ENCODE measurements around the gene PAPLN.

The PAPLN gene

DNA sequence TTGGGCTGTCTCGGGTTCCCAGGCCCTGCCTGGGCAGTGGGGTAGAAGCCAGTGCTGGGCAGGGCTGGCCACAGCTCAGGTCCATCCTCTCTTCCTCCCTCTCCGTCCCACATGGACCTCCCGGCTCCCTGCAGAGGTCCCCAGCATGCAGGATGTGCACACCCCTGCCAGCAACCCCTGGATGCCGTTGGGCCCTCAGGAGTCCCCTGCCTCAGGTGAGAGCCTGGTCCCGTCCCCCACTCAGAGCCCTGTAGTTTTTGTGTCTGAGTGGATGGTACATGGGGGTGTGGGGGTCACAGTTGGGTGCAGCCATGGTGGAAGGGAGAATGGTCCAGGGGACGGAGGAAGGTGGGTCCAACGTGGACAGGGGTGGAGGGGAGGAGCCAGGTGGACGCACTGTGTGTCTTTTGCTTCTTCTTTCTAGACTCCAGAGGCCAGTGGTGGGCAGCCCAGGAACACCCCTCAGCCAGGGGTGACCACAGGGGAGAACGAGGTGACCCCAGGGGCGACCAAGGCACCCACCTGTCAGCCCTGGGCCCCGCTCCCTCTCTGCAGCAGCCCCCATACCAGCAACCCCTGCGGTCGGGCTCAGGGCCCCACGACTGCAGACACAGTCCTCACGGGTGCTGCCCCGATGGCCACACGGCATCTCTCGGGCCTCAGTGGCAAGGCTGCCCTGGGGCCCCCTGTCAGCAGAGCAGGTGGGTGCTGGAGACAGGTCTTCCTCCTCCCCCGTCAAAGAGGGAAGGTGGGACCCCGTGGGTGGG, 21.7 kb downstream of the PAPLN start:
- no peak for DNase-seq (ENCODE audit: low read depth in 1 of 2, low spot score in 1 of 2)

DNA sequence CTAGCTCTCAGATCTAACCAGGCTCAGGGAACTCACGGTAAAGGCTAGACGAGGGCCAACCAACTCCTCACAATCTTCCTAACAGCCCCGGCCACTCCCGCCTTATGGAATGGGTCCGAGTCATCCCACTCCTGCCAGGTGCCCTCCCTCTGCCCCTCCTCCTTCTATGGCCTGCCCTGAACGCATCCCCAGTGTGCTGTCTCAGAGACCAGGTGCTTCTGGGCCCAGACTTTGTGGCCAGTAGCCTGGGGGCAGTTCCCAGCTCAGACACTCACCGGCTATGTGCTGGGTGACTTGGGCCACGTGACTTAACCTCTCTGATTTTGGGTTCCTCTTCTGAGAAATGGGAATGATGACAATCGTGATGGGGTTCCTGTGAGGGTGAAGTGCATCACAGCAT, 22.5 kb downstream of the PAPLN start:
- no peak for DNase-seq (ENCODE audit: low read depth in 1 of 2, low spot score in 1 of 2)

DNA sequence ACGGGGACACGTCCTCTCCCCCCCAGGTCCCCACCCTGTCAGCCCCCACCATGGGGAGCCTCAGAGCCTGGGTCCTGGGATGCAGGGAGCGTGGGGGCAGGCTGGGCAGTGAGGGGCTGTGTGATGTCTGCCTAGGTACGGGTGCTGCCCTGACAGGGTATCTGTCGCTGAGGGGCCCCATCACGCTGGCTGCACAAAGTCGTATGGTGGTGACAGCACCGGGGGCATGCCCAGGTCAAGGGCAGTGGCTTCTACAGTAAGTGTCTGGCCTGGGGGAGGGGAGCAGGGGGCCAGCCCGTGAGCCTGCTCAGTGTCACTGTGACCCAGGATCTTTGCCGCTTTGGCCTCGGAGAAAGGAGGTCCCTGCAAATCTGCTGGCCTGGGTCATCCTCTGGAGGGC, 23.3 kb downstream of the PAPLN start:
- DNase-seq (ENCODE audit: low read depth in 1 of 2, low spot score in 1 of 2), result no peak

DNA sequence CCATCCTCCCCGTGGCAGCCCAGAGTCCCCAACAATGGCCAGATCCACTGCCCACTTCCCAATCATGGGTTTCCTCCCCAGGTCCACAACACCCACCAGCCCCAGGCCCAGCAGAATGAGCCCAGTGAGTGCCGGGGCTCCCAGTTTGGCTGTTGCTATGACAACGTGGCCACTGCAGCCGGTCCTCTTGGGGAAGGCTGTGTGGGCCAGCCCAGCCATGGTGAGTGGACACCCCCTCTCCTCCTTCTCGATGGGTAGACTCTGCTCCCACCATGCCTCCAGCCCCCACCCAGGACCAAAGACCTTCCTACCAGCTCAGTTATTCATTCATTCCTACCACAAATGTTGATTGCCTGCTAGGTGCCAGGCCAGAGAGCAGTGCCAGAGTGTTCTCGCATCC, 23.8 kb downstream of the PAPLN start:
- no peak for DNase-seq (ENCODE audit: low read depth in 1 of 2, low spot score in 1 of 2)

DNA sequence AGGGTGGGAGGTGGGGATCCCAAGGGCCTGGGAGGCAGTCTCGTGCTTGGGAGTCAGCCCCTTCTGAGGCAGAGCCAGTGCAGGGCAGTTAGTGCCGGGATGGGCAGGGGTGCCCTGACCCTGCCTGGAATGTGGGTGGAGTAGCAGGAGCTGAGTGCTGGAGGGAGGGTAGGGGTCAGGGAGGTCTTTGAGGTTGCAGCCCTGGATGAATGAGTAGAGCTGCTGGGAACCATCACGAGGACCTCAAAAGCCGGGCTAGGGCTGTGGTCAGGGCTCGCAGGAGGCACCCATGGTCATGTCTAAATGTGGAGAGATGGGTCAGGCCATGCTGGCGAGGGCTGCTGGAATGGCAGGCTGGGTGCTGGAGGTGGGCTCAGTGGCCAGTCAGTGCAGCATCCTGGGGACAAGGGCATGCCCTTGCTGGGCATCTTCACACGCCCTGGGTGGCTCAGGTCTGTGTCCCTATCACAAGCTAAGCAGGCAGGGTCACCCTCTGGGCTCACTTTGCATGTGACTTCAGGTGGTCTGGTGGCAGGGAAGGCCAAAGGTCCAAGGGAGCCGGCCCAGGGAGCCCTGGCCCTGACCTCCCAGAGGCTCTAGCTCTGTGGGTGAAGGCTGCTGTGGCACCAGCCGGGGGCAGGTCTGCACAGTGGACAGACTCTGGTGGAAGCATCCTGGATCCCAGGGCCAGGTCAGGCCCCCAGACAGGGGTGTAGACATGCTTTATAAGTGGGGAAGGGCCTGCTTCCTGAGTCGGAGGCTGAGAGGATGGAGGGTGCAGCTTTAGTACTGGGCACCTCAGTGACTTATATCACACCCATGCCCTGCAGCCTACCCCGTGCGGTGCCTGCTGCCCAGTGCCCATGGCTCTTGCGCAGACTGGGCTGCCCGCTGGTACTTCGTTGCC, 24.5 kb downstream of the PAPLN start:
- DNase-seq (ENCODE audit: low read depth in 1 of 2, low spot score in 1 of 2), result no peak

DNA sequence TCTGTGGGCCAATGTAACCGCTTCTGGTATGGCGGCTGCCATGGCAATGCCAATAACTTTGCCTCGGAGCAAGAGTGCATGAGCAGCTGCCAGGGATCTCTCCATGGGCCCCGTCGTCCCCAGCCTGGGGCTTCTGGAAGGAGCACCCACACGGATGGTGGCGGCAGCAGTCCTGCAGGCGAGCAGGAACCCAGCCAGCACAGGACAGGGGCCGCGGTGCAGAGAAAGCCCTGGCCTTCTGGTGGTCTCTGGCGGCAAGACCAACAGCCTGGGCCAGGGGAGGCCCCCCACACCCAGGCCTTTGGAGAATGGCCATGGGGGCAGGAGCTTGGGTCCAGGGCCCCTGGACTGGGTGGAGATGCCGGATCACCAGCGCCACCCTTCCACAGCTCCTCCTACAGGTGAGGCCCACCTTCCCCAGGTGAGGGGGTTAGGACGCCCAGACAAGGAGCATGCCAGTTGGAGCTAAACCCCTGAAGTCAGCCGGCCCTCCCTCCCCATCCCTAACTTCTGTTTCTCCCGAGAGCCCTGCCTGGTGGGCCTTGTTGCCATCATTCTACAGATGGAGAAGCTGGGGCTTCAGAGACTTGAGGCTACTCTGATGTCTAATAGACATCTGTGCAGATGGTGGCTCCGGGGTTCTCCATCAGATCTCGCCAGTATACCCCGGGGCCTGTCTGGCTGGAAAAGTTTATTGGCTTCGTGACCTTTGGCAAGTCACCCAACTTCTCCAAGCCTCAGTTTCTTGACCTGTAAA, 25.3 kb downstream of the PAPLN start:
- DNase-seq (ENCODE audit: low read depth in 1 of 2, low spot score in 1 of 2), result no peak

DNA sequence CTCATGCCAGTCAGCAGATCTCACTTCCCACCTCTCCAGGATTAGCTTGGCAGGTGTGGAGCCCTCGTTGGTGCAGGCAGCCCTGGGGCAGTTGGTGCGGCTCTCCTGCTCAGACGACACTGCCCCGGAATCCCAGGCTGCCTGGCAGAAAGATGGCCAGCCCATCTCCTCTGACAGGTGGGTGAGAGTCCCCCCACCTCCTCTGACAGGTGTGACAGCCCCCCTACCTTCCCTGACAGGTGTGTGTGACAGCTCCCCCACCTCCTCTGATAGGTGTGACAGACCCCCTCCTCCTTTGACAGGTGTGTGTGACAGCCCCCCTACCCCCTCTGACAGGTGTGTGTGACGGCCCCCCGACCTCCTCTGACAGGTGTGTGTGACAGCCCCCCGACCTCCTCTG, 26.3 kb downstream of the PAPLN start:
- no peak for DNase-seq (ENCODE audit: low read depth in 1 of 2, low spot score in 1 of 2)

DNA sequence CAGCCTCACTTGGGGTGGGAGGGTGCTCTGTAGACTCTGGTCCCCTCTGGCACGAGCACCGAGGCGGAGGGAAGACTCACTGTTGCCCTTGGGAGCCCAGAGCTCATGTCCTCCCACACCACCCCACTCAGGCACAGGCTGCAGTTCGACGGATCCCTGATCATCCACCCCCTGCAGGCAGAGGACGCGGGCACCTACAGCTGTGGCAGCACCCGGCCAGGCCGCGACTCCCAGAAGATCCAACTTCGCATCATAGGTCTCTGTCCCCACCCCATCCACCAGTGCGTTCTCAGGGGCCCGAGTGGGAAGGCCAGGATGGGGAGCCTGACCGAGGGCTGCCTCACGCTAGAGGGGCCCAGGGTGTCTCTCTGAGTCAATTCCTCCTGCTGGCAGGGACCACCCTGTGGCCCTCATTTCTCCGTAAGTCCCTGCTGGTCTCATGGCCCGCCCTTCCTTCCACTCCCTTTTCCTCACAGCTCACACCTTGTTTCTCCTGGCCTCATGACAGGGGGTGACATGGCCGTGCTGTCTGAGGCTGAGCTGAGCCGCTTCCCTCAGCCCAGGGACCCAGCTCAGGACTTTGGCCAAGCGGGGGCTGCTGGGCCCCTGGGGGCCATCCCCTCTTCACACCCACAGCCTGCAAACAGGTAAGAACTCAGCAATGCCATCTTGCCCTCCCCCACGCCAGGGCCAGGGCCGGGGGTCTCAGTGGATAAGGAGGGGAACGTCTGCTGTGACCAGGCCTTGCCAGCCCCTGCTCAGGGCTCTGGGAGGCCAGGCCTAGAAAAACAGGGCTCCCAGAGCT, 27.0 kb downstream of the PAPLN start:
- no peak for DNase-seq (ENCODE audit: low read depth in 1 of 2, low spot score in 1 of 2)

DNA sequence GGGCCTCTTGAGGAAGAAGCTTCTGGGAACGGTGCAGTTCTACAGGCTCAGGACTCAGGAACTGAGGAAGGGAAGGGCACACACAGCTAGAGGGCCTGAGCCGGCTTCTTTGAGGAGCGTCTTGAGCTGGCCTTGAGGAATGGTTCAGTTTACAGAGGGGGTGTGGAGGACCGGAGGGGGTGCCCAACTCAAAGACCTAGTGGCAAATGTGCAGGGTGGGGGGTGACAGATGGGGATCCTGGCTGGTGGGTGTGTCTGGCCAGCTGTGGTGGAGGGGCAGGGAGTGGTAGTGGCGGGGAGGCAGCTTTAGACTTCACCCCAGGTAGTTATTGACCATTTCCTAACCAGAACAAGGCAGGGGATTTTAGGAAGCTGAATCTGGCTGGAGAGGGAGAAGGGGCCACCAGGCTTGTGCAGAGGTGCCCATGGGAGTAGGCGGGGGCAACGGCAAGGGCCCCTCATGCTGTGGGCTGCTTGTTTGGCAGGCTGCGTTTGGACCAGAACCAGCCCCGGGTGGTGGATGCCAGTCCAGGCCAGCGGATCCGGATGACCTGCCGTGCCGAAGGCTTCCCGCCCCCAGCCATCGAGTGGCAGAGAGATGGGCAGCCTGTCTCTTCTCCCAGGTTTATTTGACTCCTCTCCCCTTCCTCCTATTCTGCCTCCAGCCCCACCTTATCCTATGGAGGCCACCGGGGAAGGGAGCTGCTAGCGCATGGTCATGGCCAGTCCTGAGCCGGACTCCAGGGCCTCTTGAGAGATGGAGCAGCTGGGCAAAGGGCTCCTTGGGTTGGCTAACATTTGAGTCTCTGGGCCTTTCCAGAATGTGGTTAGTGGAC, 27.8 kb downstream of the PAPLN start:
- no peak for DNase-seq (ENCODE audit: low read depth in 1 of 2, low spot score in 1 of 2)

DNA sequence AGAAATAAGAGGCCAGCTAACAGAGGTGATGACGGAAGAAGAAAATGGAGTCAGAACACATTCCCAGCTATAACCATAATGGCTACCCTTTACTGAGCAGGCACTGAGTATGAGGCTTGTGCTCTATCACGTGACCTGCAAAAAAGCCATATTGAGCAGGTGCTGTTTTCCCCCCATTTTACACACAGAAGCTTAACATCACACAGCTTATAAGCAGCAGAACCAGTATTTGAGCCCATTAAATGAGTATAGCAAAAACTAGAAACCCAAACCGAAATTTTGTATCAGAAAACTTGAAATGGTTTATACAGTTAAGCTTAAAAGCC, 28.4 kb downstream of the PAPLN start:
- no peak for DNase-seq (ENCODE audit: low read depth in 1 of 2, low spot score in 1 of 2)

DNA sequence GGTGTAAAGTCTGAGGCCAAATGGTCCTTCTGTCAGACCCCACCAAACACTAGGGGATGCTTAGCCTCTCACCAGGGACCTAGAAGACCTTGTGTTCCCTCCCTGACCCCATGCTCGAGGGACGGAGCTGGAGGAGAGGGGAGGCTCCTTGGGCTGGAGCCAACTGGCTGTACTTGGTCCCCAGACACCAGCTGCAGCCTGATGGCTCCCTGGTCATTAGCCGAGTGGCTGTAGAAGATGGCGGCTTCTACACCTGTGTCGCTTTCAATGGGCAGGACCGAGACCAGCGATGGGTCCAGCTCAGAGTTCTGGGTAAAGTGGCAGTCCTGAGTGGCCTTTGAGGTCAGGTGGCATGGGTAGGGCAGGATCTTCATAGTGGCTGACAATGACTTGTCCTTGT, 29.0 kb downstream of the PAPLN start:
- no peak for DNase-seq (ENCODE audit: low read depth in 1 of 2, low spot score in 1 of 2)

DNA sequence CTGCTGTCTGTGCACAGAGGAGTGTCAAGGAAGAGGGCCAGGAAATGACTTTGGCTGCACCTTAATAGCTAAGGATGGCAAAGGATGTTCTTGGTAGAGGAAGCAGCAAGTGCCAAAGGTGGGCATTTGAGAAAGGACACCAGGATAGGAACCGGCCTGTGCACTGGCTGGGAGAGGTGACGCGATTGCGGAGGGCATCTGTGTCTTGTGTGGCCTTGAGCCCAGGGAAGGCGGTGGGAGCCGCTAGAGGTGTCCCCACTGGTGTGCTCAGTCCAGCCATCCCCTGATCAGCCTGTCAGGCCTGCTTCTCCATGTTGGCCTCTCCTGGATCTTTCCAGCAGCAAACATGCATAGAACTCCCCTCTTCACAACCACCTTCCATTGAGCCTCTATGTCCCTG, 30.2 kb downstream of the PAPLN start:
- no peak for DNase-seq (ENCODE audit: low read depth in 1 of 2, low spot score in 1 of 2)

DNA sequence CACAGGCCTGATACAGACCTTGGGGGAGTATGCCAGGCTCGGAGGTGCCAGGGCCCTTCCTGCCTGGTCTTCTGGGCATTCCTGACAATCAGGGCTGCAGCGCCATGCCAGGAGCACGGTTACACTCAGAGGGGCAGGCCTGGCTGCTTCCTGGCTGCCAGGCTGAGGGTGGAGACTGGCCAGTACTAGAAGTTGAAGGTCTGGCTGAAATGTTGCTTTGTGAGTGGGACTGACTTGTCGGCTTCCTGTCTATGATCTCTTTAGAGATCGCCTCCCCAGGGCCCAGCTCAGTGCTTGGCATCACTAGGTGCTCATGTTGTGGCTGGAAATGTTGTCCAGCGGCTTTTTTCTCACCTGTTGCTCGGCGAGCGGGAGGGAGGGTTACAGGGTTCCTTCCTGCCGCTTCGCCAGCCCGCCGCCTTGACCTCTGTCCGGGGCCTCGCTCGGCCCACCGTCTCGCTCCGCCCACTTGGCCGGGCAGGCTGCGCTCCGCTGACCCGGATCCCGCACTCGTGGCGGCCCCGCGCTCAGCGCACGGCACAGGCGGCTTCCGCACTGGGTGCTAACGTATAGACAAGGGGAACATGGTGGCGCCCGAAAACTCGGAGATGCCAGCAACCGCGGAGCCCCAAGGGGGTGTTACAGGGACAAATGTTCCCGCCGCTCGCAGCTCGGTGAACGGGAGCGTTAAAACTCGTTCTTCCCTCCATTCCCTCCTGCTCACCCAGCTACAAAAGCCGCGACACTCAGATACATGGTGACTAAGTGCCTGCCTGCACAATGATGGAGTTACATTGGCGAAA, 32.6 kb downstream of the PAPLN start:
- DNase-seq (ENCODE audit: low read depth in 1 of 2, low spot score in 1 of 2), result no peak

DNA sequence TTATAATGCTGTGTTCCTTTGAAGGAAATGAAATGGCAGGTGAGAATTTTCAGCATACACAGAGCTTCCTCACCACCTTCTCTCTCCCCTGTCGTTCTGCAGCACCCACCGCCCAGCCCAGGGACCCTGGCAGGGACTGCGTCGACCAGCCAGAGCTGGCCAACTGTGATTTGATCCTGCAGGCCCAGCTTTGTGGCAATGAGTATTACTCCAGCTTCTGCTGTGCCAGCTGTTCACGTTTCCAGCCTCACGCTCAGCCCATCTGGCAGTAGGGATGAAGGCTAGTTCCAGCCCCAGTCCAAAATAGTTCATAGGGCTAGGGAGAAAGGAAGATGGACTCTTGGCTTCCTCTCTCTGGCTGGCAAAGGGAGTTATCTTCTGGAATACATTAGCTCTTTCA, 35.1 kb downstream of the PAPLN start:
- no peak for DNase-seq (ENCODE audit: low read depth in 1 of 2, low spot score in 1 of 2)

DNA sequence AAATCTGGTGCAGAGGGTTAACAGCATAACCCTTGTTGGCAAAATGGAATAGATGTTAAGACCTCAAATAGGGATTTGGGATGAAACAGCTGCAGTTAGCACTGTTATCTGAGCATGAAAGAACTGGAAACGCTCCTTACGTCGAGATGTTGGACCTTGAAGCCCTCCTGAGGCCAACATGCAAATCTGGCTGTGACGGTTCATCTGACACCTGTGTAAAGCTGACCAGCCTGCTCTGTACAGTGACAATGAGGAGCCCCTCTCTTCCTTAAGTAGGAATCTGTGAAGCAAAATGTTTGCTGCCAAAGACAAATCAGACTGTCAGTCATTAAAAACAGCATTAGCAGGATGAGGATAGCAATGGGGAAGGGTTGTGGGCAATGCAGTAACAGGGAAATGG, 36.5 kb downstream of the PAPLN start:
- DNase-seq (ENCODE audit: low read depth in 1 of 2, low spot score in 1 of 2), result no peak

DNA sequence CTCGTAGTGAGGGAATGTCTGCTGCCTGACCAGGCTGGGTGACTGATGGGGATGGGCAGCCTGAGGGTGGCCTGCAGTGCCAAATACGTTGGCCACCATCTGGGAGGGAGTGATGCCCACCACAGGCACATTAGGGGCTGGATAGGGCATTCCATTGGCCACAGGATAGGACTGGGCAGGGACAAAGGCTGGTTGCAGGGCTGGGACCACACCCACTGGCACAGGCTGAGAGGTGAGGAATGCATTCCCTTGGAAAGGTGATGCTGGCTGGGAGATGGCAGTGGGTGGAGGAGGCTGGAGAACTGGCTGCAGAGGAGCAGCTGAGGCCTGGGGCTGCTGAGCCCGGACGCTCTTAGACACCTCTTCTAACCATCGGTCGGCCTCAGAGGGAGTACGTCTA, 39.5 kb downstream of the PAPLN start:
- no peak for DNase-seq (ENCODE audit: low read depth in 1 of 2, low spot score in 1 of 2)

DNA sequence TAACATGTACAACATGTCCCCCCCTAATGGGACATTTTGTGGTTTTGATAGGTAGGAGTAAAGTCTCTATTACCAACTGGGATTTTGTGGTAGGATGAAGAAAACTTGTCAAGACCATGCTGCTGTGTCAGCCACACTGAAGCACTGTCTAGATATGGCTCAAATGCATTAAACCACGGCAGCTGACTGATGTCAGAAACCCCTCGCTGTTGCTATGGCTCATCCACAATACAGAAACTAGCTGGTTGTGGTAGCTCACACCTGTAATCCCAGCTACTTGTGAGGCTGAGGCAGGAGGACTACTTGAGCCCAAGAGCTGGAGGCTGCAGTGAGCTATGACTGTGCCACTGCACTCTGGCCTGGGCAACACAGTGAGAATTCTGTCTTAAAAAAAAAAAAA, 40.1 kb downstream of the PAPLN start:
- DNase-seq (ENCODE audit: low read depth in 1 of 2, low spot score in 1 of 2), result no peak

DNA sequence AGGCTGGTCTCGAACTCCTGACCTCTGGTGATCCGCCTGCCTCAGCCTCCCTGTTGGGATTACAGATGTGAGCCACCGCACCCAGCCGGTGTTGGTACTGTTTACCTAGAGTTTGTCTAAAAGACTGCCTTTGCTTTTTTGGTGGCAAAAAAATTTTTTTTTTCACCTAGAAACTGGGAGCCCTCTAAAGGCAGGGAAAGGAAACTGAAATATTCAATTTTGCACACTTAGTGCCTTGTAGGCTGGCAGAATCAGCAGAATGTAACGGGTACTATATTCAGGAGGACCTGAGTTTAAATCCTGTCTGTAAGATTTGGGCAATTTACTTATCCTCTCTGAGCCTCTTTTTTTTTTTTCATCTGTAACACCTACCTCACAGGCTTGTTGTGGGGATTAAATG, 43.6 kb downstream of the PAPLN start:
- DNase-seq (ENCODE audit: low read depth in 1 of 2, low spot score in 1 of 2), result no peak

DNA sequence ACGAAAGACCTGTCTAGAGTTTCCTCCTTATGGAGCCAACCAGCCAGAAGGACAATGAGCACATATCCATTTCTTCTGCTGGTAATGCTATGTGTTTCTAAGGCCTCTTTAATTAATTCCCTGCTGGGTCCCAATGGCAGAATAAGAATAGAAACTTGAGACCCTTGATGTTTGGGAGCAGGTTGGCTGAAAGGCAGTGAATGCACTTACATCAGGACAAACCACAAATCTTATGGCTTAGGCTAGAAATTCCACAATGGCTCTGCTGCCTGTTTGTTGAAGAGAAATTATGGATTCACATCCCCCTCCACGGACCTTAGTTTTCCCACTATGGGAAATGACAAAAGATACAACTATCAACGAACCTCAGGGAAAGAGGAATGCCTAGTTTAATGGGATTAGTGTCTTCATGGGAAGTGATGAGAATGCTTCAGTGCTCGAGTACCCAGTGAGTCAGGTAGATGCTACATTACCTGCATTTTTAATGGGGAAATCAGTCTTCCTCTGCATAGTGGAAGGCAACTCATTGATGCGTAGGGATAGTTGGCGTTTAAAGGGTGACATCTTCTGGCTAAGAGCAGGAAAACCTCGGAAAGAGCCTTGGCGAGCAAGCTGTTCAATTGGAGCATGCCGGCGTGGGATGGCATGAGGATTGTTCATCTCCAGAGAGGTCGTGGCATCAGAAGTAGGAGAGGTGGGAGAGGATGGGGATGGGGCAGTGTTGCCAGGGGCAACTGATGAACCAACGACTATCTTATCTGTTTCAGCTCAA, 46.5 kb downstream of the PAPLN start:
- DNase-seq (ENCODE audit: low read depth in 1 of 2, low spot score in 1 of 2), result no peak
